HFF-Myc (cell line): ENCODE data around the gene HOXD11.

Experiments used
- DNase-seq: peaks from one replicate; pipeline ENCODE4 v3.0.0-alpha.2; 2011; ENCODE audit warnings: low read depth; ENCODE audit errors: extremely low read depth
- H3K4me3 ChIP-seq: replicated peaks from 2 replicates; pipeline ENCODE4 v1.5.1; 2011; ENCODE audit warnings: low read depth, mild to moderate bottlenecking, control low read depth, low read length
- CTCF ChIP-seq: IDR thresholded peaks from 2 replicates; pipeline ENCODE4 v1.5.1; 2012; ENCODE audit warnings: mild to moderate bottlenecking, low read depth, low read length, control low read depth; ENCODE audit errors: missing control alignments

Gene HOXD11

GRCh38 chr2:176124110-176124946 is 17.2 kb downstream of the HOXD11 start:
- H3K4me3 ChIP-seq, result no peak overlapping the region
- no peak for DNase-seq
- TF ChIP-seq CTCF, result no peak

DNA sequence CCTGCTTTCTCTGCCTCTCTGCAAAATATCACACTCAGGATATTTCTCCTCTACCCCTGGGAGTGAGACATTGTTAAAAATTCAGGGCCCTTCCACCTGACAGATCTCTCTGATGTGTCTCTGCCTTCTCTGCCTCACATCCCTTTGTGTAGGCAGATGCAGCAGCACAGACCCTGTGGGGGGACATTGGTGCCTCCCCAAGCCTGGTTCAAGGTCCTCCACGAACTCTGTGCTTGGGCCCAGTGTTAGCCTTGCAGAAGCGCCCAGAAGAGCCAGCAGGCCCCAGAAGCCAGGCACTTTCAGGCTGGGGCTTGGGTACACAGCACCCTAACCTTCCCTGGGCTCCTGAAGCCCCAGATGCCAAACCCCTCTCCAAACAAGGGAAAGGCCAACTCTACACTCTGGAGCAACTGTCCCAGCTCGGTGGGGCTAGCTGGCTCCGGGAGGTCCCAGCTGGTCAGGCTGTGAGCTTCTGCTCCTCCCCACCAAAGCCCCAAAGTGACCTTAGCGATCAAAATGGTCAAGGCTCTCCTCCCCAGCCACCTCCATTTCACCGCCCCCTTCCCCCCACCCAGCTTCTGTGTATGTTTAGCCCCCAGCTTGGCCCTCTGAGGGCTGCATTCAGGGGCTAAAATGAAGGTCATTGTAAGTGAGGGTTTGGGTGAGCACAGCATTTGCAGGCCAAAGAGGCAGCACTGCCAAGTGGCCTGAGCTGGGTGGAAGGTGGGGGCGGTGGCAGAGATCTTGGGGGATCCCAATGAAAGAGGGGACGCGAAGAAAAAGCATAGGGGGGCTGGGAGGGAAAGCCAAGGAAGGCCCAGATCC is 18.1 kb downstream of the HOXD11 start:
- DNase-seq, result no peak
- no peak for TF ChIP-seq CTCF
- no peak overlapping the region for H3K4me3 ChIP-seq

- no peak for TF ChIP-seq CTCF
- no peak overlapping the region for H3K4me3 ChIP-seq
- no peak for DNase-seq
Observed at GRCh38 chr2:176125772-176126054, 18.6 kb downstream of the HOXD11 start.

DNA sequence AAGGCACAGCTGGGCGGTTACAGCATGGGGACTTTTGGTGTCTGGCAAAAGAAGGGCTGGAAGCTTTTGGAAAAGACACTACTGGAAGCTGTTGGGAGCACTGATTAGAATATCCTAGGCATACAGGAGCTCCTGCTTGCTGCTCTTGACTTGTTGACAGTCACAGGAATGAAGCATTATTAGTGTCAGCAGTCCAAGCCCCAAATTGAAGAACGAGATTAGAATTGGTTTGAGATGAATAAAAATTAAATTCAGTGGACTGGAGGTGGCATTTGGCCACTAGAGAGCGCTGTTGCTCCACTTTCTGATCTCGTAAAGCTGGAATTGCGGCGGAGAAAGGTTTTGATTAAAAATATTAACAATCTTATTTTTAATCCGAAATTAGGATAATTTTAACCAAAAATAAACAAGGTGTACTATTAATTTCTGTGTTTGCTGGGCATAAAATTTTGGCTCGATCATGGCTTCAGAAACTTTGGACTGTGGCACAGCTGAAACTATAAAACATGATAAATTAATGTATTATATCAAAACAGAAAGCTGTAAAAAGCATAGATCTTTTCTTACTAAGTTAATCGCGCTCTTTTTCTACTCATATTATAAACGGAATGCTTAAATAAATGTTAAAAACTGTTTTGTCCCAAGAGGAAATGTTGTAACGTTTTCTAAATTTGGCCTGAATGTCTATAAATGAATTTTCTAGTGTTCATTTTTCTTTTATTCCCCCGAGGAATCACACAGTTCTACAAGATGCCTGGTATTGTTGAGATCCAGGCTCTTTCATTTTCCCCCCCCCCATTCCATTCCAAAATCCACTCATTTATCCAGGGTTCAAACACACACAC is 20.1 kb downstream of the HOXD11 start:
- no peak overlapping the region for H3K4me3 ChIP-seq
- DNase-seq, result peak; percentile 32
- peak; percentile 68 for TF ChIP-seq CTCF

- H3K4me3 ChIP-seq, result no peak overlapping the region
- no peak for TF ChIP-seq CTCF
- DNase-seq, result no peak
Observed at GRCh38 chr2:176127774-176128072, 20.6 kb downstream of the HOXD11 start.

DNA sequence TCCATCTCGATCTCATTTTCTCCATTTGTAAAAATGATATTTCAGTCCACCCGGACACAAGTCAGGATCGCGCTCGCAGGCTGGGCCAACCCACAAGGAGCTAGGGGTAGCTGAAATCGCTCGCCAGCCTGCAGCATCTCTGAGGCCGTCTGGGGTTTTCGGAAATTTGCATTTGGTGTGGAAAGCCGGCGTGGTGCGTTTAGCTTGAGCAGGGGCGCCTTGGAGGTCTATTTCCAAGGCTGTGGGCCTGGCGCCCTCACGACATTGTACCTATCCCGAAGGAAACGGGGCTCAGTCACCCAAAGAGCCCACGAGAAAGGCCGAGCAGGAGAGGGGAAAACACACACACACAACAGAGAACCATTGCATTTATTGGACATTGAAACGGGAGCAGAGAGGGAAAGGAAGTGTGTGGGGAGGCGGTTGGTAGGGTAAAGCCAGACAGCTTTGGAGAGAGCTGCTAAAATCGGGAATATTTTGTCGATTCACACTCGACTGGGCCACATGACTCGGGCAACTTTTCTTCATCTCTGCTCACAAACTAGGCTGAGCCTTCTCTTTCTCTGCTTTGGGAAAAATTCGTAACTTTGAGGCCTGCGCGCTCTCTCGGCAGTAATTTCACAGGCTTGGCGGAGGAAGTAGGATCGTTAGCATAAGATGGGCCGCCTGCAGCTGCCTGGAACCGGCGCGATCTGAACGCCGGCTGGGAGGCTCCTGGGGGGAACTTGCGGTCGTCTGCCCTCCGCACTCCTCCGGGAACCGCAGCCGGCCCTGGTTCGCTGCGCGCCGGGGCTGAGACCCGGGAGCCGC is 21.3 kb downstream of the HOXD11 start:
- DNase-seq, result no peak
- TF ChIP-seq CTCF, result no peak
- H3K4me3 ChIP-seq, result no peak overlapping the region
